HCEC 1CT (cell line): ENCODE data around the gene LATS2.

Experiments
- DNase-seq: peaks from one replicate; pipeline ENCODE4 v3.0.0-alpha.2; 2017

The LATS2 gene

DNA sequence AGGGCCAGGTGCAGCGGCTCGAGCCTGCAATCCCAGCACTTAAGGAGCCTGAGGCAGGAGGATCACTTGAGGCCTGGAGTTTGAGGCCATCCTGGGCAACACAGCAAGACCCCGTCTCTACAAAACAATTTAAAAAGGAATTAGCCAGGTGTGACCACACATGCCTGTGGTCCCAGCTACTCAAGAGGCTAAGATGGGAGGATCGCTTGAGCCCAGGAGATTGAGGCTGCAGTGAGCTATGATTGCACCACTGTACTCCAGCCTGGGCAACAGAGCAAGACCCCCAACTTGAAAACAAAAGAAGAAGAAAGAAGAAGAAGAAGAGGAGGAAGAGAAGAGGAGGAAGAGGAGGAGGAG is 47.7 kb downstream of the LATS2 start:
- no peak for DNase-seq

DNA sequence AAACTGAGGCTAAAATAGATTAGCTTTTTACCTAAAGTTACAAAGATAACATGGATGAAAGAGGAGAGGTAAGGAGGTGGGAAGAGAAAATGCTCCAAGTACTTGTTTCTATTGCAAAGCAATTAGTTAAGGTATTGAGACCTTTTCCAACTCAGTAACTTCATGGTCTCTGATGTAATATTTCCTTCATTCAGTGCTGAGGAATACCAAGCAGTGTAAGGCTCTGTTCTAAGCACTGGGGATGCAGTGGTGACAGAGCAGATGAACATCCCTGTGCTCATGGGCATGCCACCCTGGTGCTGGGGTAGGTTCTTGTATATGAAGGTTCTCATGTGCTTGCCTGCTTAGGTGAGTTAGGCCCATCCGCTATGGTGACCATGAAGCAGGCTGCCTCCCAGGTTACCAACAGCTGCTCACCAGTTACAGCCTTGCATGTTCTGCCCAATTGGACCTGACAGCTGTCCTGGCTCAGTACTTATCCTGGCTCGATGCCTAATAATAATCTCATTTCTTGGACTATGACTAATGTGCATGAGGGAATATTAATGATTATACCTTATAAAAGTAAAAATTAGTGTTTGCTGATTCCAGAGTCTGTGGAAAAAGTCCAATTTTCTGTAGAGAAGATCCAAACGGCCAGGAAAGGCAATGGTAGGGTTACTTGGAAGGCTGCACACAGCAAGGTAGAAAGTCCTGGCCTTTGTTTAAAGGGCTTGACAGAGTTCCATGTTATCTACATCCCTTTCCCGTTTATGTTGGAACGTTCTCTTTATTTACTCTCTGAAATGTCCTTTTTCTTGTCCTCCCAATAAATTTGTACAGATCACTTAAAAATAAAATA is 48.3 kb downstream of the LATS2 start:
- no peak for DNase-seq

DNA sequence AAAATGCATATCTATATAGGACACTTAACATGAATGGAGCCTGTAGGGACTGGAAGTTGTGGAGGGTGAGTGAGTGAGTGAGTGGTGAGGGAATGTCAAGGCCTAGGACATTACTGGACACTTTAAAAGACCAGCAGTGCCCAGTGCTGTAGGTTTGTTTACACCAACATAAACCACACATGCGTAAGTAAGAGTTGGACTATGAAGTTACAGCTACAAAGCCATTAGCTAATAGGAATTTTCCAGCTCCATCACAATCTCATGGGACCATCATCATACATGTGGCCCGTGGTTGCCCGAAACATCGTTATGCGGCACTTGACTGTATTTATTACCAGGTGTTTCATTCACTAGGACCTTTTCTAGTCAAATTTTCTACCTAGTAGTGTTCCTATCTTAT is 49.2 kb downstream of the LATS2 start:
- DNase-seq = peak; percentile 64

DNA sequence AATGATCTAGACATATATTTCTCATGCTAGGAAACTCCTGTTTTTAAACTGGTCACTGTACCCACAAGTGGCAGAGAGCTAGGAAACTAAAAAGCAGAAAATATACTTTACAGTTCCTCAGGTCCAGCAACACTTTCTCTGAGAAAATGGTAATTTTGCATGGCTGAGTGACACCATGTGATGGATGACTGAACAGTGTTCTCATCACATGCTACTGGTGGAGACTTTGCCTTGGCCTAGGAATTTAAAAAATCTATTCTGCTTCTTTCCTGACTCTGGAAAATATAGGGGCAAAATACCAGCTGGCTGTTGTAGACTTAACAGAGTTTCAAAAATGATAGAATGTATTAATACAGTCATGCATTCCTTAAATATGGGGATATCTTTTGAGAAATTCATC is 50.0 kb downstream of the LATS2 start:
- DNase-seq = no peak

DNA sequence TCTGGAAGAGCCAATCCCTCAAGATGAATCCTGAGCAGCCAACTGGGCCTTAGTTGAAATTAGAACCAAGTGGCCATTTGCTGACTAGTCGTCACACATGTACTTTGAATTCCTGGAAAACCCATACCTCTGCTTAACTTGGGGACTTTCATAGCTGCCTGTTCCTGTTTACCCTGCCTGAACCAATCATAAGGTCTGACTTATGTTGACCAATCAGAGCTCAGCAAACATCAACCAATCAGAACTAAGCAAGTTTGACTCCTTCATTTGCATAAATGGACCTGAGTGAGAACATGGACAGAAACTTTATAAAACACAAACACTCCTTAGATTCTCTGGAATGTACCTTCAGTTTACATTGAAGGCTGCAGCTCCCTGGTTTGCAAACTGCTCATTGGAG is 50.8 kb downstream of the LATS2 start:
- no peak for DNase-seq

DNA sequence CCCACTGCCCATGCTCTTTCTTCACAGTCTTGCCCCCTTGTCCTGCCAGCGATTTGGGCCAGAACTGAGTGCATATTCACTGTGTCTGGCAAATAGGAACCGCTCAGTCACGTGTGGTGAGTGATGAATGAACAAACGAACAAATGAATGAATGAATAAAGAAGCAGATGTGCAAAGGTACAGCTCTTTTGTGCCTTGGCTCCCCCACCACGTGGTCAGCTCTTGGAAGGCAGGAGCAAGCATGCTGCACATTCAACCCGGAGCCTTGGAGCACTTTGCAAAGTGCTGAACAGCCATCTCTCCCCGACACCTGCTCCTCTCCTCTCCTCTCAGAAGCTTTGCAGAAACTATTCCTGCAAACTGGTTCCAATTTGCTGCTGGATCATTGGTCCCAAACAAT is 52.4 kb downstream of the LATS2 start:
- no peak for DNase-seq

DNA sequence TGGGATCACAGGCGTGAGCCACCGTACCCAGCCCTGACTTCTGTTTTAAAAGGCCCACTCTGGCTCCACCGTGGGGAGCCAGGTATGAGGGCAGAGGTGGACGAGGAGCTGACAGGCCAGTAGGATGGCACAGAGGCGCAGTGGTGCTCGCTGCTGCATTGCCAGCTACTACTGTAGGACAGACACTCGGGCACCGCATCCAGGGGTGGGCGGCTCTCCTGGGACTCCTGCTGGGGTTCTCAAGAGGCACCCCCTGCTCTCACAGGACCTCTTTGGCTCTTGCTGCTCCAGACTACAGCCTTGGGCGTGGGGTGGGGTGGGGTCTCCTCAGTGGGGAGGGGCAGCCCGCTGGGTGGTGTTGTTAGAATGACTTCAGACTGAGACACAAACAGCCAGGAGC is 53.4 kb downstream of the LATS2 start:
- no peak for DNase-seq

DNA sequence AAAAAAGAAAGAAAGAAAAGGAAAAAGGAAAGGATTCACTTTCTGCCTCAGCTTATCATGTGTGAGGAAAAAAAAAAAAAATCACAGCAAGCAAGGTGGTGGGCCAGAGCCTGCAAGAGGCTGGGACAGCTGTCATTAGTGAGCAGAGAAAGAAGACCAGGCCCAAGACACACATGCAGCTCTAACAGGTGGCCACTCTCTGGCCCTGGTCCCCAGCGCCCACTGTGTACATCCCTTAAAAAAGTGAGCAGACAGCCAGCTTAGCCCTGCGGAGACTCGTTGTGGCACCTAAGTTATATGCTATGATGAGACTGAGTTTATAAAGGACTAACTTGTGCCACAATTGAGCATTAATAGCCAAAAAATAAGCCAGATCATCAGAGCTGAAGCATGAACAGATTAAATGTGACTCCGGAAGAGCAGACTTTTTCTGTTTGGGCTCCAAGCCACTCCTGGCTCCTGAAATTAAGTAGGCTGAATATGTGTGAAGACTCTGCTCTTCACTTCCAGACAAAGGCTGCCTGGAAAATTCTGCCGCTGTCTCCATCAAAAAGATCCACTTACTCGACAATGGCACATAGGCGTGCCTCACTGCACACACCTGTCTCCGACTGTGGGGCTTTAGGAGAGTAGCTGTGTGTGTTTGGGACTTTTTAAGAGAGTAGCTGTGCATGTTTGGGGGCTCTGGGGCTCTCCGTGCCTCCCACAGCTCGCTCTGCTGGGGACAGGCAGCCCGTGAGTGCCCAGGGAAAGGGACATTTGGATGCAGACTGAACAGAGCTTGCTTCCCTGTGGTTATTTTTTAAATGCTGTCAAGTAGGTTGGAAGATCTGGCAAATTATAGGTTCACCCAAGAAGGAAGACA is 55.0 kb downstream of the LATS2 start:
- no peak for DNase-seq

DNA sequence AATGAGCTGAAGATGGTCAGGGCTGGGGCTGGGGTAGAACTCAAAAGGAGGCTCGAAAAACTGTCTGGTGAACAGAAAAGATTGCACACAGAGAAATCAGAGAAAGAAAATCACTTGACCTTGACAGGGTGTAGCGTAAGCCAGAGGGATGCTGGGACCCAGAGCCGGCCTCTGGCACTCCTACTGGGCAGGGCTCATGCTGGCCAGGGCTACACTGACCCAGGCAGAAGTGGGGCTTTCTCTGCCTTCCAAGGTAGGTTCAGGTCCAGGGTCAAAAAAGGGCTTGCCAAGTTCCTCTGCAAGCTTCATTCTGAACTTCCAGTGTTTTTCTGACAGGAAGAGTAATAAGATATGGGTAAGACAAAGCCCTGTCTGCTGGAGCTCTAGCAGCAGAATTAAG is 56.2 kb downstream of the LATS2 start:
- DNase-seq = no peak

DNA sequence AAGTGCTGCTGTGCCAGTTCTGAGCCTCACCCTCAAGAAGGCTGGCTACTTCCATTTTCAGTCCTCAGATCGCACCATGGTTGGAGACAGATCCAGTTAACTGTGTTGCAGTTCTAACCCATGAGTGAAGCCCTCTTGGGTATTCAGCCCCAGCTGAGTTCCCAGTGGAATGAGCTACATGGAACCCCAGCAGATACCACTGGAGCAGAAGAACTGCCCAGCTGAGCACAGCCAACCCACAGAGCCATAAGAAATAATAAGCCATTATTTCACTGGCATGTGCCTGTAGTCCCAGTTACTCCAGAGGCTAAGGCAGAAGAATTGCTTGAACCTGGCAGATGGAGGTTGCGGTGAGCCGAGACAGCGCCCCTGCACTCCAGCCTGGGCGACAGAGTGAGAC is 59.9 kb downstream of the LATS2 start:
- no peak for DNase-seq

DNA sequence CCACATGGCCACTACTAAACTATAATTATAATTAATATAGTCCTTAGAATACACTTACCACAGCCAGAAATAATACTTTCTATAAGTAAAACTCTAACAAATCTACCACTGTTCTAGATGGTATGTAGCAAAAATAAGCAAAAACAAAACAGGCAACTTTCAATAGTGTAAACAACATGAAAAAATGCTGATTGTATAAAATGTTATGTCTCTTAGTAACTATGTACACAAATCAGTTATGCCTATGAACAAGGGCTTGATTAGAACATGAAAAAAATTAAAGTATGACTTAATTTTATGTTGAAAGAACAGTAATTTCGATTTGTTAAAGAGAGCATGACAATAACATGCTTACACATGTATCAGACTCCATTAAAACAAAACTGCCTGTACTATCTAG is 60.7 kb downstream of the LATS2 start:
- DNase-seq = no peak

DNA sequence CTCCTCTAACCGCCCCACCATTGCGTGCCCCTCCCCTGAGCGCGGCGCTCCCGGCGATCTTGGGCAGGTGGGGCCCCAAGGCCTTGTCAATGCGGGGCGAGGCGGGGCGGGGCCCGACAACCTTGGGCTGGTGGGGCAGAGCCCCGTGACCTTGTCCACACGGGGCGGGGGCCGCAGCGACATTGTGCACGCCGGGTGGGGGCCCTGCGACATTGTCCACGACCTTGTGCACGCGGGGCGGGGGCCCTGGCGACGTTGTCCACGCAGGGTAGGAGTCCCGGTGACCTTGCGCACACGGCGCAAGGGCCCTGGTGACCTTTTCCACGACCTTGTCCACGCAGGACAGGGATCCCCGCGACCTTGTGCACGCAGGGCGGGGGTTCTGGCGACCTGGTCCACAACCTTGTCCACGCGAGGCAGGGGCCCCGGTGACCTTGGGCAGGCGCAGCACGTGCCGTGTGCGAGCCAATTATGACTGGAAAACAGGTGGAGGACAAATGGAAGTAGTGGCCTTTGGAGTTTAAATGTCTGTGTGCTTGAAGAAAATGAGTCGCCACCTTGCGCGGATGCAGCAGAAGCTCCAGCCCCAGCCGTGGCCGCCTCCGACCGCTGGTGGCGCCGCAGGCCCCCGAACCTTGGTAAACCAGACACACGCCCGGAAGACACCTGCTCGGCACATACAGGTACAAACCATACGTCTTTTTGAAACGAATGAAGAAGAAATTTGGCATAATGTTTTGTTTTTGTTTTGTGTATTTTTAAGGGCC is 62.6 kb downstream of the LATS2 start:
- no peak for DNase-seq

DNA sequence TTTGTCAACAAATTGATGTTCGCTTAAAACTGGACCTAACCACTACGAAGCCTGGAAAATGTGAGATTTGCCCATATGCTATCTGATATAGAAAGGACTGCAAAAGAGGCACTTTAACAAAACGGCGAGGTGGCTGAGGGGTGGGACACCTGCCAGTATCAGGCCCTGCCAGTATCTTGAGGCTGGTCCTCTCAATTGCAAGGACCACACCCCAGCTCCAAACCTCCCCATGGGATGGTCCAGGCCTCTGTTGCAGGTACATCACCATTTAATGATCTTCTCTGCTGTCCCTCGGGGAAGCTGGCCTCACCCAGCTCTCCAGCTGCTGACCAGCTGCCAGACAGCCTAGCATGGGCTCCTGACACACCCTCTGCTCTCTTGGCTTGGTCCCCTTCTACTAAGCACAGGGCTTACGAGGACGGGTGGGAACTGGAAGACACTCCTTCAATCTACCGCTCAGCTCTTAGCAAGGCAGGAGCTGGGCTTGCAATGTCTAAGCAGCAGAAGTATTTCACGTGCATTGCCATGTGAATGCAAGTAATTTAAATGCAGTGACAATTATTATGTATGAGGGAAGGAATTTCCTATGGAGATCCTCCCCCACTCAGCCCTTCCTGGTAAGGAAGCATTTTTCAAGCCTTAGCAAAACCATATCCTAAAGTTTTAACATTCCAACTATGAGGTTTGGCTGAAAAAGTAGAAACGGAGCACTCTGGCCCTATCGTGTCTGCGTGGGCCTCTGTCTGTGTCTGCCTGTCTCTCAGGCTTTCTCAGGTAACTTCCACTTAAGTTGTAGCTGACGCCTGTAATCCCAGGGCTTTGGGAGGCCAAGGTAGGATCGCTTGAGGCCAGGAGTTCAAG is 63.9 kb downstream of the LATS2 start:
- DNase-seq = peak; percentile 93

DNA sequence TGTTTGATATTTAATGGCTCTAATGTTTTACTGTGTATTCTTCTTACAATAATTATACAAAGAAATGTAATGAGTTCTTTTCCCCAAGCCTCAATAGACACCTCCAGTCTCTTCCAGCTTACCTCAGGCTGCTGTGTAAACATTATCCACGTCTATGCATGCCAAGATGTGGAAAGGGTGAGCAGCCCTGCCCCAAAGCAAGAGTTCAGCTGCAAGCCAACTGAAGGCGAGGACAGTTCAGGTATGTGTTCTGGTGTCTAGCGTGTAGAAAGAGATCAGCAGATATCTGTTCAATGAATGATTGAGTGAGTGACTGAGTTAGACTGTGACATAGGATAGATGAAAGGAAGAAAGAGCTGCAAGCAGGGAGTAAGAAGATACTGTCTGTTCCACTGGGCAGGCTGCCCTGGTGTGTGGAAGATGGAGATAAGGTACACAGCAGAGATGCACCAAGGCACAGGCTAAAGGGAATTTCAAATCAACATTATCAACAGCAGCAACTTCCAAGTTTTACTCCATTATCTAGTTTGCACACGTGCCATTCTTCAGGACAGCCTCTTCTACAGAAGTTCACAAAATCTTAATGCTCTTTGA is 66.0 kb downstream of the LATS2 start:
- no peak for DNase-seq

DNA sequence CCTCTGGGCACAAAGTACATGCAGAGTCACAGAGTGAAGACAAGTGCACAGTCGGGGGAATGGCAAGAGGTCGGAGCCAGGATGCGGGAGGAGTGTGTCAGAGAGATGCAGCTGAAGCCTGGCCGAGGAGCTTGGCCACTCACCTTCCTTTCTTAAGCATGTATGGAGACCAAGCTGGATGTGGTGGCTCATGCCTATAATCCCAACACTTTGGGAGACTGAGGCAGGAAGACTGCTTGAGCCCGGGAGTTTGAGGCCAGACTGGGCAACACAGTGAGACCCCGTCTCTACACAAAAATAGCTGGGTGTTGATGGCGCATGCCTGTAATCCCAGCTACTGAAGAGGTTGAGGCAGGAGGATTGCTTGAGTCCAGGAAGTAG is 67.0 kb downstream of the LATS2 start:
- DNase-seq = no peak

DNA sequence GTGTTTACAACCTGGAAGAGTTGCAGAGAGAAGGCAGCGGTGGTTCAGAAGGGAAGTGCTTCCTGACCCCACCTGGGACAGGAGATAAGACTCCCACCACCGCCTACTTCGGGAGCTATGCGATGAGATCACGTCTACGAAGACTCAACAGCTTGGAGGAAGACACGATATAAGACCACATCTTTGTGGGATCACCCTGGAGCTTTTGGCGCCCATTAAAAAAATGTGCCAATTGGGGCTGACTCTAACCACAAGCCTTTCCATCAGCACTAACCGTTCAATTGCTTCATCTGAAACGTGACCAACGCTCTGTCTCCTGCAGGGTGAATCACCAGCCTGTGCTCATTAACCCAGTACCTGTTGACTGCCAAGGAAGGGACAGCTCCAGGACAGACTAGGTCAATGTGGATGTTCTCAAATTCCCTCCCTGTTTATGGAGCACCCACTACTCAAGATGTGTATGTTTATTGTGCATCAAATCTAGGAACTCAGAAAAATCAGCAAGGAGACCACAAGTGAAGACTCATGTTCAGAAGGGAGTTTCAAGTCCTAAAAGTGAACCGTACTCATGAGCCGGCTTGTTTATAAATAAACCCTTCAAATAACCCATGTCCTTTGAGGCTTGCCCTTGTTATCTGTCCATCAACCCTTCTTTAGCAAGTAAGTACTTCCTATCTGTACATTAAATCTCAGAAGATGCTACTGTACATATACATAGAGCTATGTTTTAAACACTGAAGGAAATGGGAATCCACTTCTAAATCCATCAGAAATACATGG is 67.5 kb downstream of the LATS2 start:
- DNase-seq = peak; percentile 47

DNA sequence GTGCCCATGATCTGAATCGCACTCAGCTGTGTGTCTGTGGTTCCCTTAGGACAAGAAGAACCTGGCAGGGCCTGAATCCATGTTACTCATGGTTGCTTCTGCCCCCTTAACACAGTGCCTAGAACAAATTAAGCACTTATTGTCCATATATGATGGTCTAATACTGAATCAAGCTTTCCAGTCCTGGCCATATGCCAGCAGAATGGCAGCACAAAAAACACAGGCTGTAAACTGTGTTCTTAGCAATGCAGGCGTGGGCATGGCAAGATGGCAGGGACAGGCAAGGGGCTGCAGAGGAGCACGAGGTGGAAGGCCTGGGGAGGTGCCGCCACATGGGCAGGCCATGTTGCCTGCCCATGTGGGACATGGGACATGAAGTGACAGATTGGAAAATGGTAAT is 68.2 kb downstream of the LATS2 start:
- DNase-seq = no peak

DNA sequence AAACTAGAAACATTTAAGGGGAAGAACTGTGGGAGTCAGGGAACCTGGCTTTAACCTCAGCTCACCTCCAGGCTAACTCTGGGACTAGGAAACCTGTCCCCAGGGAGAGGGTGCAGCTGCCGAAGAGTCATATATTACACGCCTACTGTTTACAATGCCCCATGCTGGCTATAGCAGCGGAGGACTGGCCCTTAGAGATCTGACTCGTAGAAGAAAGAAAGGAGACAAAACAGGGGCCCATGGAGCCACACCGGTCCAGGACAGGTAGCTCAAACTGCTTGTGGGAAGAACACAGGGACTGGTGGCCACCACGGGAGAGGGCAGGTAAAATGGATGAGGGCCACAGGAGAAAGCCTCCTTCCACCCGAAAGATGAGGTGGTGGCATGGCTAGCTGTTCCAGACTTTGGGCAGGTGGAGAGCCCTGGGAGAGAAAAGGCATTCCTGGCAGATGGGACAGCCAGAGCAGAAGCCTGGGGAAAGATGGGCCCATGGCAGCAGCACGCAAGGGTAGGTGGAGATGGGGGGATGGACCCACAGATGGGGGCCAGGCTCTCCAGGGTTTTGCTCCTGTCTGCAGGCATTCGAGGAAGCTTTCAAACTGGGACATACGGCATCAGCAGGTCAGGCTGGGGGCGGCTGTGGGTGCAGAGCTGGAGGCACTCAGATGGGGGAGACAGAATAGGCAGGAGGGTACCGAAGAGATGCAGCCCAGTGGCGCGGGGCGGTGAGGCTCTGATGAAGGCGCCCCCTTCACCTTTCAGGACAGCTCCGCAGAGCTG is 69.5 kb downstream of the LATS2 start:
- no peak for DNase-seq

DNA sequence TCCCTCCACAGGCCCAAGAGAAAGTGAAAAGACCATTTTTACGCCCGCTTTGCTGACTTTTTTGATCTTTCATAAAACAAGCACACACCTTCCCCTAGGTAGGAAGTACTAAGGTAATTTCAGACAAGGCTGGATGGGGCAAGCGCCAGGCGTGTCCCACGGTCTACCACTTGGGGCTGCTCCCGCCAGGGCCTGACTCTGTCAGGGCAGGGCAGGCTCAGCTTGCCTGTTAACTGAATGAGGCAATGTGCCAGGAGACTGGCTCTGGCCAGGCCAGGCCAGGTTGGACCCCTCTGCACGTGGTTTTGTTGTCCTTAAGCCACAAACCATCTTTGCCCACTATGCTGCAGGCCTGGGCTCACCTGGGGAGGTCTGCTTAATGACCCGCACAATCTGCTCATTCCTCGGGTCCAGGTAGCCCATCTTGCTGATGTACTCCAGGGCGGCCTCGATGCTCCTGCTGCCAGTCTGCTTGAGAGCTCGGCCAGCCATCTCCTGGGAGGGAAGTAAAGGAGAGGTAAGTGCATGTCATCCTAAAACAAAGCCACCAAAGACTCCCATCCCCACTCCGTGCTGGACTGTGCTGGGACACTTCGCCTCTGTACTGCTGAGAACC is 70.4 kb downstream of the LATS2 start:
- no peak for DNase-seq
